ENCODE measurements around the gene URGCP. TPM values are rescaled to one million over a fixed set of nuclear protein-coding genes. Genes with fewer than 3 reads are reported as not detected.

URGCP gene
- total and polyA plus RNA-seq, 12 donors: 14.1 to 46.3 (median 38.6) TPM

DNA sequence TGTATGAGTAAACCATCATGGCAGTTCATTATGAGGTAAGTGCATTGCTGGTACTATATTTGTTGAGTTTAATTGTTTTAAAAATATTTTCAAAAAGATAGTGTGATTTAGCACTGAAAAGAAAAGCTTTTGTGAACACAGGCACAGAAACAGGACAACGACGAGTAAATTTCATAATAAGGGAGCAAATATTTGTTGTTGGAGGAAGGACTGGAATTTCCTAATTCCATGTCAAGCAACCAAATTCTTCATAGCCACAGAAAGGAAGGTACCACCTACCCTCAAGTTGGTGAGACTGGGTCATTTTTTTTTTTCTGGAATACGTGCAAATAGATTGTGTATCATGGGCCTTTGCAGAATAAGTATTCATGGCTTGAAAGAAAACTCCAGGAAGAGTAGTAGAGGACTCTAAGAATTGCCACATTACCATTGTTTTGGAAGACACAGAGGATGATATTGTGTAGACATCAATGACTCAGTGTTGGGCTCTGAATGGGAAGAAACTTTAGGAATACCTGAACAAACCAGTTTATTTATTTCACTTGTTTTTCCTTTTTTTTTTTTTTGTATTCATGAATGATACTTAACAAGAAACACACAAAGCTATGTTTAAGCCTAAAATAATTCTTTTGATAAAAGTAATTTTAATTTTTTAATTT lies 27.6 kb upstream of the URGCP start:
- DNase-seq (no peak), ATAC-seq (no peak)
- no peak overlapping the region for H3K4me3 ChIP-seq
- H3K9me3 ChIP-seq: peaks cover 0 to 4% (median 0%) of the 10 kb centered on the region in 11 donors
- intact Hi-C loops (cut with DNase I): no loop called here
- H3K36me3 ChIP-seq: peaks cover 0 to 7% (median 0%) of the 10 kb centered on the region in 9 donors
- TF ChIP-seq, protein P1, sequence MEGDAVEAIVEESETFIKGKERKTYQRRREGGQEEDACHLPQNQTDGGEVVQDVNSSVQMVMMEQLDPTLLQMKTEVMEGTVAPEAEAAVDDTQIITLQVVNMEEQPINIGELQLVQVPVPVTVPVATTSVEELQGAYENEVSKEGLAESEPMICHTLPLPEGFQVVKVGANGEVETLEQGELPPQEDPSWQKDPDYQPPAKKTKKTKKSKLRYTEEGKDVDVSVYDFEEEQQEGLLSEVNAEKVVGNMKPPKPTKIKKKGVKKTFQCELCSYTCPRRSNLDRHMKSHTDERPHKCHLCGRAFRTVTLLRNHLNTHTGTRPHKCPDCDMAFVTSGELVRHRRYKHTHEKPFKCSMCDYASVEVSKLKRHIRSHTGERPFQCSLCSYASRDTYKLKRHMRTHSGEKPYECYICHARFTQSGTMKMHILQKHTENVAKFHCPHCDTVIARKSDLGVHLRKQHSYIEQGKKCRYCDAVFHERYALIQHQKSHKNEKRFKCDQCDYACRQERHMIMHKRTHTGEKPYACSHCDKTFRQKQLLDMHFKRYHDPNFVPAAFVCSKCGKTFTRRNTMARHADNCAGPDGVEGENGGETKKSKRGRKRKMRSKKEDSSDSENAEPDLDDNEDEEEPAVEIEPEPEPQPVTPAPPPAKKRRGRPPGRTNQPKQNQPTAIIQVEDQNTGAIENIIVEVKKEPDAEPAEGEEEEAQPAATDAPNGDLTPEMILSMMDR (IDR thresholded peaks at IDR 0.05): no peak
- no peak overlapping the region for H3K27ac ChIP-seq
- H3K27me3 ChIP-seq: no peaks in the 10 kb centered on the region
- 97 to 98% methylated on average over 3 of the region's 3 CpGs for WGBS, 2 donors
- peaks cover 0 to 12% (median 0%) of the 10 kb centered on the region in 9 donors for H3K4me1 ChIP-seq

DNA sequence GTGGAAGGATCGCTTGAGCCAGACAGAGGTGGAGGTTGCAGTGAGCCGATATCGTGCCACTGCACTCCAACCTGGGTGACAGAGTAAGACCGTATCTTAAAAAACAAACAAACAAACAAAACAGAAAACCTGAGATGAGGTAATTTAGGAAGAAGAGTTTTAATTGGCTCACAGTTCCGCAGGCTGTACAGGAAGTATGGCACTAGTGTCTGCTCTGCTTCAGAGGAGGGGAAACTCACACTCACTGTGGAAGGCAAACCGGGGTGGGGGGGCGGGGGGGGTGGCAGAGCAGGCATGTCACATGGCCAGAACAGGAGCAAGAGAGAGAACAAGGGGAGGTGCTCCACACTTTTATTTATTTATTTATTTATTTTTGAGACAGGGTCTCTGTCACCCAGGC lies 24.9 kb upstream of the URGCP start:
- no peaks in the 10 kb centered on the region for H3K27me3 ChIP-seq
- H3K27ac ChIP-seq: no peak overlapping the region
- peaks cover 0 to 4% (median 0%) of the 10 kb centered on the region in 11 donors for H3K9me3 ChIP-seq
- intact Hi-C loops (cut with DNase I): no loop called here
- H3K36me3 ChIP-seq: no peaks in the 10 kb centered on the region
- 73 to 85% methylated on average over 7 of the region's 7 CpGs for WGBS, 2 donors
- H3K4me1 ChIP-seq: peaks cover 0 to 11% (median 7%) of the 10 kb centered on the region in 9 donors
- H3K4me3 ChIP-seq: no peak overlapping the region
- DNase-seq (no peak), ATAC-seq (no peak)
- TF ChIP-seq, protein P1 (IDR thresholded peaks at IDR 0.05): no peak

DNA sequence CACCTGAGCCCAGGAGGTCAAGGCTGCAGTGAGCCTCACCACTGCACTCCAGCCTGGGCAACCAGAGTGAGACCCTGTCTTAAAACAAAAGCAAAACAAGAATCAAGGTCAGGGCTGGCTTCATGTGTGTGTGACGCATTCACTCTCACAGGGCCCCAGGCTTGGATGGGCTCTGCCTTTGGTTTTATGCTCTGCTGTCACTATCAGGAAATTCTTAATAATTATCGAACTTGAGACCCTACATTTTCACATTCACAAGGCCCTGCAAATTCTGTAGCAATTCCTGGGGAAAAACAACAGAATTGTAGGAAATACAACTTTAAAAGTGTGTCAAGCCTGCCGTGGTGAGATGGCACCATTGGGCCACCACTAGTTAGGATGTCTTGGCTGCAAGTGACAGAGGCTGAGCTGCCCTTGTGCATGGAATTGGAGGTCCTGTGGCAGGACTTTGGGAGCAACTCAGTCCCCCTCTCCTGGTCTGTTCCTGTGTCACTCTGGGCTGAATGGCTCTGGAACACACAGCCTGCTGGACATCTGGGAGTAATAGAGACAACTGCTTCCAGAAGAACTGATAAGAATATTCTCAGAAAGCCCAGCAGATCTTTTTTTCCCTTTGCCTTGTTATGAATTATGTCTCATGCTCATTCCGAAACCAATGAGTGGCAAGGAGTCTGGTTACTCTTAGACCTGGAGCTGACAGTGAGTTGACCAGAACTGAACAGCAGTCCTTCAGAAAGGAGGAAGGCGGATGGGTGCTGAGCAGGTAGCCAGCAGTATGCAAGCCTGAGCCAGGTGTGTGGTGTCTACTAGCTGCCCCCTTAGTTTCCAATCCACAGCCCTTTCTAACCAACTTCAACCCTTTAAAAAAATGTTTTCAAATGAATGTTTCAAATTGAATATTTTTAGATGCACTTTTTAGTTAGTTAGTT lies 23.4 kb upstream of the URGCP start:
- DNase-seq: no peak
- Histone ChIP-seq H3K27me3 (no peaks in the 10 kb centered on the region), H3K9me3 (peaks cover 0 to 4% (median 0%) of the 10 kb centered on the region in 11 donors), H3K4me3 (no peak overlapping the region), H3K4me1 (peaks cover 0 to 20% (median 16%) of the 10 kb centered on the region in 9 donors), H3K27ac (no peak overlapping the region), H3K36me3 (no peaks in the 10 kb centered on the region)
- intact Hi-C loops (cut with DNase I): loop anchor here in 1 of 10 donors (5.0 kb wide), 1 partner anchor 62 kb away; the partner anchor contains the start of gene MRPS24
- no peak for ATAC-seq
- TF ChIP-seq, protein P1 (IDR thresholded peaks at IDR 0.05): no peak
- 91 to 92% methylated on average over 5 of the region's 5 CpGs for WGBS, 2 donors

DNA sequence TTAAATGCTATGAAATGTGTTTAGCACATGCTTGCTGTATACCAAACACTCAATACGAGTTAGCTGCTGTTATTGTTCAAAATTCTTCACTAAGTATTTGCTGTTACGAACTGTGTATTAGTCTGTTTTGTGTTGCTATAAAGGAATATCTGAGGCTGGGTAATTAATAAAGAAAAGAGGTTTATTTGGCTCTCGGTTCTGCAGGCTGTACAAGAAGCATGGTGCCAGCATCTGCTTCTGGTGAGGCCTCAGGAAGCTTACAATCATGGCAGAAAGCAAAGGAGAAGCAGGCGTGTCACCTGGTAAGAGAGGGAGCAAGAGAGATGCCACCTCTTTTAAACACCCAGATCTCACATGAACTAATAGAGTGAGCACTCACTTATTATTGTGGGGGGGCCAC lies 21.4 kb upstream of the URGCP start:
- intact Hi-C loops (cut with DNase I): loop anchor here in 2 of 10 donors (2.0 to 5.0 kb wide), 2 partner anchors 57 to 61 kb away; partner anchors contain the start of gene MRPS24 (in 1 of the 2)
- WGBS, 2 donors: 96 to 98% methylated on average over 4 of the region's 4 CpGs
- no peak for ATAC-seq

More for the DNA sequence above, 21.4 kb upstream of the URGCP start:
- Histone ChIP-seq H3K4me3 (no peak overlapping the region), H3K9me3 (peaks cover 0 to 4% (median 0%) of the 10 kb centered on the region in 11 donors), H3K36me3 (no peaks in the 10 kb centered on the region), H3K27ac (no peak overlapping the region), H3K4me1 (peaks cover 0 to 20% (median 16%) of the 10 kb centered on the region in 9 donors), H3K27me3 (no peaks in the 10 kb centered on the region)
- DNase-seq: no peak
- TF ChIP-seq, protein P1 (IDR thresholded peaks at IDR 0.05): no peak

Measured in heart right ventricle (tissue), 16 donors.